ENCODE measurements around the gene GLG1.
"Not testable (repeated sequence)": the region's sequence is repeated elsewhere in the genome, so short reads cannot be mapped to it uniquely, and the experiment has no call there.

Gene GLG1

DNA sequence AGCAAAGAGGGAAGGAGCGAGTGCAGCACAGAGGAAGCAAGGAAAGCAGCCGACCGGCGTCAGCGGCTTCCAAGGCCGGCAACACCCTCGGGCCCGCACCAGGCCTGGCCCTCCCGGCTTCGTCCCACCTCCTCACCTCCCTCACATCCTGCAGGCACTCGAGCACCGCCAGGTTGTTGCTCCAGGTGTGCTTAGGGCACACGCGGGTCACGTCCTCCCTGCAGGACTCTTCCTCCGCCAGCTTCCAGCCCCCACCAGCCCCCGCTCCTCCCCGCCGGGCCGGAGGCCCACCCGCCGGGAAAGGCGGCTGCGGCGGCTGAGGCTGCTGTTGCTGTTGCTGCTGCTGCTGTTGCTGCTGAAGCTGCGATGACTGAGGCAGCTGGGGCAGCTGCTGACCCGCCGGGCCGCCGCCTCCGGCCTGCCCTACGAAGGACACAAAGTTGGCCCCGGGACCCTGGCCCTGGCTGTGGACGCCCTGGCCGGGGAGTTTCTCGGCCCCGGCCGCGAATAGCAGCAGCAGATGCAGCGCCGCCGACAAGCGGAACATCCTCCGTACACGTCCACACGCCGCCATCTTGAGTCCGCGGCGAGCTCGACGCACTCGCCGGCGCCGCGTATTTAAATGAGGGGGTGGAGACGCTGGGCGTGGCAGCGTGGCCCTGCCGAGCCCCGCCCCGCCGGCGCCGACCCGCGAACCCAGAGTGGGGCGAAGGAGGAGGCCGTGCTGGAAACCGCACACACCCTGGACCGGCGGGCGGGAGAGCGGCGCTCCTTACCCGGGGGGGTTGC lies at the start of gene GLG1:
Gene GLG1, minus strand, starts transcription at position 594 of the 789 bp plus-strand sequence. Its CDS starts 20 bp downstream, at position 574.
- DNase-seq (ENCODE audit: low read depth in 4 of 4, low spot score in 1 of 4): peak; percentile 80 to 85 (median 84)

- no peak for DNase-seq (ENCODE audit: low read depth in 4 of 4, low spot score in 1 of 4)
Observed at GRCh38 chr16:74654536-74655050, 47.7 kb upstream of the GLG1 start.

GRCh38 chr16:74652883-74653282 lies 46.0 kb upstream of the GLG1 start:
- DNase-seq (ENCODE audit: low read depth in 4 of 4, low spot score in 1 of 4): not testable (repeated sequence)

- DNase-seq (ENCODE audit: low read depth in 4 of 4, low spot score in 1 of 4): no peak
Observed at GRCh38 chr16:74652249-74652648, 45.3 kb upstream of the GLG1 start.

DNA sequence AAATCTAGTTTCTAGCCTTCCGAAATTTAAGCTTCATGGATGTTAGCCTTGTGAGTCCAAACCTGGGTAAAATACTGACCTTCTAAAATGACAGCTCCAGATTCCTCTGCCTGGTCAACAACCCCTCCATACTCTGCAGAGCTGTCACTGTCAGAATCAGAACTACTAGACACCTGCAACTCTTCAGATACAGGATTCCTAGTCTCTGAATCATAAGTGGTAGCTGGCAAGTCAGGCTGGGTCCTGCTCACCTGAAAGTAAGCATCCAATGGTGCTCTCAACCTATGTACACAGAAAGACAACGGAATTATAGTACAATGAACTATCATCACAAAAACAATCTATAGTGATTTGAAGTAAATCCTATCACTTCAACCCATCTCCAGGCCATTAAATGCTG lies 44.9 kb upstream of the GLG1 start:
- no peak for DNase-seq (ENCODE audit: low read depth in 4 of 4, low spot score in 1 of 4)

DNA sequence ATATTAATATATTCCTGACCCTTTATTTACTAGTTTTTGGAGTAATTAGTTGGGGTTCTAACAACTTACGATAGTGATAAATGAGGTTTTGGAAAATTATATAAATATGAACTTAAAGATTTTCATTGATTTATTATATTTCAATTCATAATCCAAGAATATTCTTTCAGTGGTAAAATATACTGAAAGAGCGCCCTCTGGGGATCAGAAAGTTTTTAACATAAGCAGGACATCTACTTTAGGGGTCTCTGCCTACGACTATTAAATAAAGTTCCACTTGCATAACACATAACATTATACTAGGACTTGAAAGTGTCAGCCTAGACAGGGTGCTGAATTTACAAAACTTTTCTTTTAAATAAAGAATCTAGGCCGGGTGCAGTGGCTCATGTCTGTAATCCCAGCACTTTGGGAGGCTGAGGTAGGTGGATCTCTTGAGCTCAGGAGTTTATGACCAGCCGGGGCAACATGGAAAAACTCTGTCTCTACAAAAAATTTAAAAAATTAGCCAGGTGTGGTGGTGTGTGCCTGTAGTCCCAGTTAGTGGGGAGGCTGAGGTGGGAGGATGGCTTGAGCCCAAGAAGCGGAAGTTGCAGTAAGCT lies 44.2 kb upstream of the GLG1 start:
- DNase-seq (ENCODE audit: low read depth in 4 of 4, low spot score in 1 of 4): no peak

- no peak for DNase-seq (ENCODE audit: low read depth in 4 of 4, low spot score in 1 of 4)
Observed at GRCh38 chr16:74649839-74650504, 43.1 kb upstream of the GLG1 start.

DNA sequence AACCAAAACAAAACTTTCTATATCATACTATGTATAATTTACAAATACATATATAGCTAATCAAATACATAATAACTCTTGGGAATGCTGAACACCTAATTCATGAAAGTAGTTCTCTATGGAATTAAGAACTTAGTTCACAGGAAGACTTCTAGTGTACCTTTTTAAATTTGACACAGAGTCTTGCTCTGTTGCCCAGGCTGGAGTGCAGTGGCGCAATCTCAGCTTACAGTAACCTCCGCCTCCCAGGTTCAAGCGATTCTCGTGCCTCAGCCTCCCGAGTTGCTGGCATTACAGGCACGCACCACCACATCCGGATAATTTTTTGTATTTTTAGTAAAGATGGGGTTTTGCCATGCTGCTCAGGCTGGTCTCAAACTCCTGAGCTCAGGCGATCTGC lies 35.1 kb upstream of the GLG1 start:
- no peak for DNase-seq (ENCODE audit: low read depth in 4 of 4, low spot score in 1 of 4)

- DNase-seq (ENCODE audit: low read depth in 4 of 4, low spot score in 1 of 4): no peak
Observed at GRCh38 chr16:74637742-74638453, 31.0 kb upstream of the GLG1 start.

- no peak for DNase-seq (ENCODE audit: low read depth in 4 of 4, low spot score in 1 of 4)
Observed at GRCh38 chr16:74635303-74635702, 28.4 kb upstream of the GLG1 start.

DNA sequence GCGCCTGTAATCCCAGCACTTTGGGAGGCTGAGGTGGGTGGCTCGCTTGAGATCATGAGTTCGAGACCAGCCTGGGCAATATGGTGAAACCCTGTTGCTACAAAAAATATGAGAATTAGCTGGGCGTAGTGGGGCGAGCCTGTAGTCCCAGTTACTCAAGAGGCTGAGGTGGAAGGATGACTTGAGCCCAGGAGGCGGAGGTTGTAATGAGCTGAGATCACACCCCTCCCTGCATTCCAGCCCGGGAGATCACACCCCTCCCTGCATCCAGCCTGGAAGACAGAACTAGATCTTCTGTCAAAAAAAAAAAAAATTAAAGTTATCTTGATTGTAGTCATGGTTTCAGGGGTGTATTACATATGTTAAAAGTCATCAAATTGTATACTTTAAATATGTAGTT lies 26.8 kb upstream of the GLG1 start:
- DNase-seq (ENCODE audit: low read depth in 4 of 4, low spot score in 1 of 4): no peak

DNA sequence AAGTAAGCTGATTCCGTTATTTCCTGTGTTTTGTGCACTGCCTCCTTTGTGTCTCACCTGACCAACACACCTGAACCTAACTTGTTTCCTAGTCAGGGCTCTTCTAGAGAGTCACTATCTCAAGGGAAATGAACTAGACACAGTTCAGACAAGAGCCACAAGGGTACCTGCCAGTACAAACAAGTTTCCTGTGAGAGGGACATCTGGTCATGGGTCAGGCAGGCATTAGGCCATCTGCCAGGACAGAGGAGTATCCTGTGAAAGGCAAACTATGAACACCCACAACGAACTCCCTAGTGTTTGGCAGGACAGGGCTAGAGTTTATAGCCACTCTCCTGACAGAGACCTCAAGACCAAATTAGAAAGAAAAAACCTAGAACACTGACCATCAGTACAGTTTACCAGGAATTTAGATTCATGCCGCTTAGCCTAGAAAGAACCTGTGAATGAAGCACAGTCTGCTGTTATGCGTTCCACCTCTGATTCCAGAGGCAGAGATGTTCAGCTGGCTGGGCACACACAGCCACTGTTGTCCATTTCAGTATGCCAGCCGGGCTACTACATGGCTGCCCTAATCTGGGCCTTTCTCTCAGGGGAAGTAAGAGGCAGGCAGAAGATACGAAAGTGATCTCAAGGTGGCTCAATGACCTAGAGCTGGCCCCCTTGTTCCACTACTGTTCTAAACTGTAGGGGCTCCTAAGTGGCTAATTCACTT lies 20.7 kb upstream of the GLG1 start:
- no peak for DNase-seq (ENCODE audit: low read depth in 4 of 4, low spot score in 1 of 4)

DNA sequence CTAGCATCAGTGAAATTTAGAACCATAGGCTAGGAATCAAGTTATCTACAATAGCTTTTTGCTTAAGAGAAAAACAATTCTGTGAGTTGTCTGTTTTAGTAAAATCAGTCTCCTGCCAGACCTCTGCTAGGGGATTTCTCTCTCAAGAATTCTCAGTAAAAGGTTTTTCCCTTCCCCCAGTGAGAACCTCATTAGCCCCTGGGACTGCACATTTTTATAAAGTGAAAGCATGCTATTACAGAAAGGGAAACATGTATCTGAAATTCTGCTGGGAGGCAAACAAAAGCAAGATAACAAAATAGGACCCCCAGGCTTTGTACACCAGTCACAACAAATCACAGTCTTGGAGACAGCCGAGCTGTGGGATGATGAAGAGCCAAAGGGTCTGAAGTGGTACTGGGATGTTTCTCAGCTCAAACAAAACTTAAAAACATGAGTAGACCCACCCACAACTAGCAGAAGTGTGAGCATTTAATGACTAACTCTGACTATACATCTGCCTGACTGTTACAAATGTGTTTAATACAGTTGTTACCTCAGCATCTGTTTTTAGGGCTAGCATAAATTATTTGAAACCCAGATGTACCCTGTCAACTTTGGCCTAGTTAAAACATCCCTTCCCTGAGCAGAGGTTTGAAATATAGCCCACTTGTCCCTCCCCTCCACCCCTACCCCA lies 20.0 kb upstream of the GLG1 start:
- DNase-seq (ENCODE audit: low read depth in 4 of 4, low spot score in 1 of 4): no peak

DNA sequence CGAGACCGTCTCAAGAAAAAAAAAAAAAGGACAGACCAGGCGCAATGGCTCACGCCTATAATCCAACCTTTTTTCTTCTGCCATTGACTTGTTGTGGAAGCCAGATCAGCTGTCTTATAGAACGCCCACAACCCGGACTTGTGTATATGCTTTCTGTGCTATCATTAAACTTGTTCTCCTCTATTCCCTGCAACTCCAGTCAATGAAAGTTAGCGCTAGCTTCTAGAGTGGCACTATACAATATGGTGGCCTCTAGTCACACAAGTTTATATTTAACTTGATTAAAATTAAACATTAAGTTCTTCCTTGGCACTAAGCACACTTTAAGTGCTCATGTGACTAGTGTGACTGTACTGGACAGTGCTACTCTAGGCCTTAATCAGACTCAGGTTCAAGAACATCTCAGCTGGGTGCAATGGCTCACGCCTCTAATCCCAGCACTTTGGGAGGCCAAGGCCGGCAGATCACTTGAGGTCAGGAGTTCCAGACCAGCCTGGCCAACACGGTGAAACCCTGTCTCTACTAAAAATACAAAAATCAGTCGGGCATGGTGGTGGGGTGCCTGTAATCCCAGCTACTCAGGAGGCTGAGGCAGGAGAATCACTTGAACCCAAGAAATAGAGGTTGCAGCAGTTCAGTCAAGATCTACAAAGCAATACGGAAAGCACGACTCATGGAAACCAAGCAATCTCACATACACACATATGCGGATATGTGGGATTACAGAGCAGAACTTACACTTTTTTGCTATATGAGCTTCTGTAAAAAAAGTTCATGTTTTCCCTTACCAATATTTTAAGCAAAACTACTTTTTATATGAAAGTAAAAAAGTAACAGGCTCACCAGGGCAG lies 18.8 kb upstream of the GLG1 start:
- no peak for DNase-seq (ENCODE audit: low read depth in 4 of 4, low spot score in 1 of 4)

DNA sequence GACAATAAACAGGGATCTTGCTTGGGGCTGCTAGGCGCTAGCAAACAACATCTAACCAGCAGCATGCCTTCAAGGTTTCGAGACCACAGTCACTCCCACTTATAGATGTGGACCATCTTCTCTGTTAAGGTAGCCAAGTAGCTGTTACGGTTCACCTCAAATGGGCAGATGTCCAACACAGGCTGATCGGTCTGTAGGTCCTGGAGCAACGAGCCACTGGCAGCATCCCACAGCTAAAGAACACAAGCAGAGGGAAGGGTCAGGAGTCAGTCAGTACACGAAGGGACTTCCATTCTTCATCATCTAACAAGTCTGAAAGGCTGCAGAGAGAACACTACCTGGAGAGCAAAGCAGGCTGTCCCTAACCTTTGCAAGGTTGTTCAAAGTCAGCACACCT lies 16.9 kb upstream of the GLG1 start:
- DNase-seq (ENCODE audit: low read depth in 4 of 4, low spot score in 1 of 4): no peak

GRCh38 chr16:74623214-74623838 lies 16.4 kb upstream of the GLG1 start:
- no peak for DNase-seq (ENCODE audit: low read depth in 4 of 4, low spot score in 1 of 4)

- DNase-seq (ENCODE audit: low read depth in 4 of 4, low spot score in 1 of 4): no peak
Observed at GRCh38 chr16:74622005-74622404, 15.1 kb upstream of the GLG1 start.

- no peak for DNase-seq (ENCODE audit: low read depth in 4 of 4, low spot score in 1 of 4)
Observed at GRCh38 chr16:74617206-74617788, 10.4 kb upstream of the GLG1 start.
